Keratinocyte (primary cell): ENCODE measurements around the gene MAP2K4.

Experiments used
- EZH2 ChIP-seq: IDR thresholded peaks from one replicate; pipeline ENCODE4 v1.6.1; 2012; ENCODE audit warnings: inconsistent platforms, mild to moderate bottlenecking, low read length, moderate library complexity
- TF ChIP-seq, protein P1 (sequence below), 3 experiments: IDR thresholded peaks in 1 of 3; conservative IDR thresholded peaks in 1 of 3; optimal IDR thresholded peaks in 1 of 3; 2 replicates in 2 of 3; 3 replicates in 1 of 3; pipeline versions ENCODE3 to v1.5.1; 2011; ENCODE audit warnings: low read length in 3 of 3, mild to moderate bottlenecking in 3 of 3, moderate library complexity in 2 of 3, control low read depth in 1 of 3, inconsistent platforms in 1 of 3; ENCODE audit not compliant: insufficient read depth in 2 of 3; ENCODE audit errors: extremely low read depth in 1 of 3

GRCh38 chr17:11999696-12000095 lies 21.0 kb upstream of the MAP2K4 start:
- TF ChIP-seq, protein P1, sequence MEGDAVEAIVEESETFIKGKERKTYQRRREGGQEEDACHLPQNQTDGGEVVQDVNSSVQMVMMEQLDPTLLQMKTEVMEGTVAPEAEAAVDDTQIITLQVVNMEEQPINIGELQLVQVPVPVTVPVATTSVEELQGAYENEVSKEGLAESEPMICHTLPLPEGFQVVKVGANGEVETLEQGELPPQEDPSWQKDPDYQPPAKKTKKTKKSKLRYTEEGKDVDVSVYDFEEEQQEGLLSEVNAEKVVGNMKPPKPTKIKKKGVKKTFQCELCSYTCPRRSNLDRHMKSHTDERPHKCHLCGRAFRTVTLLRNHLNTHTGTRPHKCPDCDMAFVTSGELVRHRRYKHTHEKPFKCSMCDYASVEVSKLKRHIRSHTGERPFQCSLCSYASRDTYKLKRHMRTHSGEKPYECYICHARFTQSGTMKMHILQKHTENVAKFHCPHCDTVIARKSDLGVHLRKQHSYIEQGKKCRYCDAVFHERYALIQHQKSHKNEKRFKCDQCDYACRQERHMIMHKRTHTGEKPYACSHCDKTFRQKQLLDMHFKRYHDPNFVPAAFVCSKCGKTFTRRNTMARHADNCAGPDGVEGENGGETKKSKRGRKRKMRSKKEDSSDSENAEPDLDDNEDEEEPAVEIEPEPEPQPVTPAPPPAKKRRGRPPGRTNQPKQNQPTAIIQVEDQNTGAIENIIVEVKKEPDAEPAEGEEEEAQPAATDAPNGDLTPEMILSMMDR (optimal IDR thresholded peaks at IDR 0.05 in 1 of 3, IDR thresholded peaks at IDR 0.05 in 1 of 3, conservative IDR thresholded peaks at IDR 0.05 in 1 of 3; ENCODE audit: extremely low read depth in 1 of 3, insufficient read depth in 2 of 3, low read length in 3 of 3) = no peak
- TF ChIP-seq EZH2 = no peak
